ENCODE results near the gene OGDHL.

Gene OGDHL

DNA sequence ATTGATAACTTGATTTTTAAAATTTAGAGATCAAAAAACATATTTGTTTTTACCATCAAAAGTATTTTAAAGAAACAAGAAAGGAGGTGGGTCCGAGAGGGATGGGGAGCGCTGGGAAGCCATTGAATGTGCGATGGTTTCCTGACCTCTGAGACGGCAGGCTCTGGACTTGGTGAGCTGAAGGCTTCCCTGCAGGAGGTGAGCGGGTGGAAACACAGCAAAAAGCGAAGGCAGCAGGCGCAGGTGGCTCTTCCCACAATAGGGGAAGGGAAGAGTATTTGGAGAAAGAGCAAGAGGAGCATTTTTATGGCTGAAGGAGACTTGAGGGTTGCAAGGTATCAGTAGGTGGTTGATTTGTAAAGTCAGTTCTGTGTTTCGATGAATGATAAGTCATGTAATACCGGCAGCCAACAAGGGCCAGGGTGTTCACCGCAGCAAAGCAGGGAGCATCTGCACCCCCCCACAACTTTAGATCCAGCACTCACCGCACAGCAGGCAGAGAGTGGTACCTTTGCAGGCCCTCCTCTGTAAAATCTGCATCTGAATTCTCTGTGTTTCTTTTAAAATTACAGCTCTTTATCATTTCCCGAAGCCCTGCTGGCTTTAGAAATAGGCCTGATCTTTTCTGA is 72.1 kb downstream of the OGDHL start:
- no peak for DNase-seq (ENCODE audit: low read depth in 2 of 2)

- no peak for DNase-seq (ENCODE audit: low read depth in 2 of 2)
These were observed 73.2 kb downstream of the OGDHL start for GRCh38 chr10:49688920-49689319.

DNA sequence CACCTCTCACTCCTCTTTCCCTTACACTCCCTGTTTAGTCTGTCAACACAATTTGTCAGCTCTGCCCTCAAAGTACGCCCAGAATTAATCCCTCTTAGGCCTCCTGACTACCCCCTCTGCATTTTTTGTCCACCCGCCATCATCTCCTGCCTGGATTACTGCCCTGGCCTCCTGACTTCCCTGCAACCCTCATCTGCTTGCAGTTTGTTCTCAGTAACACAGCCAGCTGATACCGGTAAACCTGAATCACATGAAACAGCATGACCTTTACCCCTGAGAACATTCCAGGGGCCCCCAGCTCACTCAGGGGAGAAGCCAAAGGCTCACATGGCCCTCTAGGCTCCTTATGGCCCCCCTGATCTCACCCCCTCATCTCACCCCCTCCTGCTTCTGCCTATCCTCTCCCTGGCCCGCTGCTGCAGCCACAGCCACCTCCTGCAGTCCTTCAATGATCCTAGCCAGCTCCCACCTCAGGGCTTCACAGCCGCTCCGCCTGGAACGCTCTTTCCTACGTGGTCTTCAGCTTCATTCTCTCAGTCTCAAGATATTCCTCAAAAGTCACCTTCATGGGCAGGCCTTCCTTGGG is 73.8 kb downstream of the OGDHL start:
- DNase-seq (ENCODE audit: low read depth in 2 of 2), result no peak

DNA sequence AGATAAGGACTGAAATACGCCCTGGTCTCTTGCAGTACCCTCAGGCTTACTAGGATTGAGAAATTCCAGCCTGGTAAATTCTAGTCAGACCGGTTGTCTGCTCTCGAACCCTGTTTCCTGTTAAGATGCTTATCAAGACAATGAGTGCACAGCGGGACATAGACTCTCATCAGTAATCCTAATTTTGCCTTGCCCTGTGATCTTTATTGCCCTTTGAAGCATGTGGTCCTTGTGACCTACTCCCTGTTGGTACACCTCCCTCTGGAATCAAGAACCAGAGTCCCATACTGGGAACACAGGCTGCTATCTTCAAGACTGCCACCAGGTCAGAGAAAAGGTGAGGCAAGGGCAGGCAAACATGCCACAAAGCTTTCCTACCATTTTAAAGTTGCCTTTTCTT is 75.5 kb downstream of the OGDHL start:
- no peak for DNase-seq (ENCODE audit: low read depth in 2 of 2)
